Ishikawa (cell line): ENCODE data around the gene MAP3K1.

Experiments used
- CEBPB ChIP-seq: IDR thresholded peaks from 2 replicates; pipeline ENCODE4 v1.6.1; 2012
- CREB1 ChIP-seq: IDR thresholded peaks from 2 replicates; pipeline ENCODE4 v1.6.1; 2012; ENCODE audit warnings: low read depth
- EGR1 ChIP-seq: IDR thresholded peaks from 2 replicates; pipeline ENCODE4 v1.6.1; 2012
- EP300 ChIP-seq: IDR thresholded peaks from 2 replicates; pipeline ENCODE4 v1.6.1; 2012; ENCODE audit warnings: borderline replicate concordance
- FOXM1 ChIP-seq: IDR thresholded peaks from 2 replicates; pipeline ENCODE4 v1.6.1; 2012; ENCODE audit warnings: low read depth, borderline replicate concordance
- MAX ChIP-seq: IDR thresholded peaks from 2 replicates; pipeline ENCODE4 v1.6.1; 2012
- RAD21 ChIP-seq: IDR thresholded peaks from 2 replicates; pipeline ENCODE4 v1.6.1; 2012; ENCODE audit warnings: low read depth
- REST ChIP-seq: IDR thresholded peaks from 2 replicates; pipeline ENCODE4 v1.6.1; 2012; ENCODE audit warnings: low read depth, mild to moderate bottlenecking
- TAF1 ChIP-seq: IDR thresholded peaks from 2 replicates; pipeline ENCODE4 v1.6.1; 2012; ENCODE audit warnings: low read depth, mild to moderate bottlenecking
- TCF12 ChIP-seq: IDR thresholded peaks from 2 replicates; pipeline ENCODE4 v1.6.1; 2012; ENCODE audit warnings: low read depth
- TEAD4 ChIP-seq: IDR thresholded peaks from 2 replicates; pipeline ENCODE4 v1.6.1; 2012
- USF1 ChIP-seq: IDR thresholded peaks from 2 replicates; pipeline ENCODE4 v1.6.1; 2012
- YY1 ChIP-seq: IDR thresholded peaks from 2 replicates; pipeline ENCODE4 v1.6.1; 2012; ENCODE audit warnings: low read depth
- ZBTB7A ChIP-seq: IDR thresholded peaks from 2 replicates; pipeline ENCODE4 v1.6.1; 2012; ENCODE audit warnings: low read depth

GRCh38 chr5:56819060-56819881 is 3.9 kb downstream of the MAP3K1 start:
- no peak for TF ChIP-seq REST
- TF ChIP-seq EP300, result no peak
- TF ChIP-seq RAD21, result no peak
- TF ChIP-seq CREB1, result no peak
- TF ChIP-seq YY1, result no peak
- no peak for TF ChIP-seq USF1
- no peak for TF ChIP-seq TEAD4
- no peak for TF ChIP-seq TAF1
- no peak for TF ChIP-seq CEBPB
- no peak for TF ChIP-seq MAX
- TF ChIP-seq EGR1, result no peak
- TF ChIP-seq ZBTB7A, result no peak
- no peak for TF ChIP-seq FOXM1
- TF ChIP-seq TCF12, result no peak
